Purkinje cell (primary cell): Measurements from ENCODE around the gene YEATS4. TPM values are rescaled to one million over a fixed set of nuclear protein-coding genes. Genes with fewer than 3 reads are reported as not detected.

ENCODE experiments used
- polyA plus RNA-seq: library from polyadenylated mRNA; unstranded; fragments of >200 nt; fragmentation: Nextera tagmentation; gene quantifications from 2 replicates; pipeline ENCODE4 v1.2.1, GENCODE V29; 2014

The YEATS4 gene
- 31.2 and 44.4 TPM in 2 replicates for polyA plus RNA-seq

GRCh38 chr12:69359531-69360347, at the start of gene YEATS4:
Gene YEATS4, plus strand, starts transcription at chr12:69359743. Its CDS starts 230 bp downstream, at chr12:69359973.

GRCh38 chr12:69348162-69348938, 11.2 kb upstream of the YEATS4 start, which contains the start of gene LYZ:
Gene LYZ, plus strand, starts transcription at chr12:69348381. Its CDS starts 28 bp downstream, at chr12:69348409.

Other genes with a start within 250 kb of the YEATS4 start
- gene CPSF6, start 120.2 kb upstream of the YEATS4 start, polyA plus RNA-seq: 16.7 and 21.6 TPM in 2 replicates
- not detected in 2 replicates for gene LYZ, start 11.4 kb upstream of the YEATS4 start, polyA plus RNA-seq
- gene FRS2, start 110.6 kb downstream of the YEATS4 start, polyA plus RNA-seq: 10.0 and 10.1 TPM in 2 replicates
- 180 and 208 TPM in 2 replicates for gene CCT2, start 225.7 kb downstream of the YEATS4 start, polyA plus RNA-seq